ENCODE measurements around the gene USP17L18.
"Not testable (repeated sequence)": the region's sequence is repeated elsewhere in the genome, so short reads cannot be mapped to it uniquely, and the experiment has no call there.

Gene USP17L18, protein sequence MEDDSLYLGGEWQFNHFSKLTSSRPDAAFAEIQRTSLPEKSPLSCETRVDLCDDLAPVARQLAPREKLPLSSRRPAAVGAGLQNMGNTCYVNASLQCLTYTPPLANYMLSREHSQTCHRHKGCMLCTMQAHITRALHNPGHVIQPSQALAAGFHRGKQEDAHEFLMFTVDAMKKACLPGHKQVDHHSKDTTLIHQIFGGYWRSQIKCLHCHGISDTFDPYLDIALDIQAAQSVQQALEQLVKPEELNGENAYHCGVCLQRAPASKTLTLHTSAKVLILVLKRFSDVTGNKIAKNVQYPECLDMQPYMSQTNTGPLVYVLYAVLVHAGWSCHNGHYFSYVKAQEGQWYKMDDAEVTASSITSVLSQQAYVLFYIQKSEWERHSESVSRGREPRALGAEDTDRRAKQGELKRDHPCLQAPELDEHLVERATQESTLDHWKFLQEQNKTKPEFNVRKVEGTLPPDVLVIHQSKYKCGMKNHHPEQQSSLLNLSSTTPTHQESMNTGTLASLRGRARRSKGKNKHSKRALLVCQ

GRCh38 chr4:9247953-9248680, at the start of gene USP17L18:
Gene USP17L18 (plus strand): TSS chr4:9248630. CDS start chr4:9248630, 0 bp downstream.
- DNase-seq (ENCODE audit: low read depth, low spot score), result not testable (repeated sequence)

- not testable (repeated sequence) for DNase-seq (ENCODE audit: low read depth, low spot score)
Measured at GRCh38 chr4:9210357-9210756, 38.1 kb upstream of the USP17L18 start, which contains the start of gene USP17L10. Gene USP17L10 (plus strand): TSS chr4:9210657. CDS start chr4:9210657, 0 bp downstream.

DNA sequence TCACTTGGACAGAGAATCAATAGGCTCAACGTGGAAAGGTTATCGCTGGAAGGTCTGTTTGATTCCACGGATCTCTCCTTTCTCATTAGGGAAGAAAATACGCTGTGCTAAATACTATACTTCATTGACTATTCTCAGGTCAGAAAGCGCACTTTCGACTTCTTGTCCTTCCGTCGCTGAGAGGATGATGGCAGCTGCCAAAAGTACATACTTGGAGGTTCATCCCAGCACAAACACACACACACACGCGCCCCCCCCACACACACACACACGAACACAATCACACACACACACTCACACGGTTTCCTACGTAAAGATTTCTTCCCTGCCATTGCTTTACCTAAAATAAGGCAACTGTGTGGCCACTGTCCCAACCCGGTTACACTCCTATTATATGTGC, 33.7 kb upstream of the USP17L18 start:
- DNase-seq (ENCODE audit: low read depth, low spot score), result not testable (repeated sequence)

GRCh38 chr4:9215105-9215504, 33.3 kb upstream of the USP17L18 start, which contains the start of gene USP17L11:
Gene USP17L11 (plus strand): TSS chr4:9215405. CDS start chr4:9215405, 0 bp downstream.
- DNase-seq (ENCODE audit: low read depth, low spot score), result not testable (repeated sequence)

GRCh38 chr4:9219852-9220251, 28.6 kb upstream of the USP17L18 start, which contains the start of gene USP17L12:
Gene USP17L12 (plus strand): TSS chr4:9220152. CDS start chr4:9220152, 0 bp downstream.
- DNase-seq (ENCODE audit: low read depth, low spot score), result not testable (repeated sequence)

- DNase-seq (ENCODE audit: low read depth, low spot score), result not testable (repeated sequence)
Measured at GRCh38 chr4:9224596-9224995, 23.8 kb upstream of the USP17L18 start, which contains the start of gene USP17L13. Gene USP17L13 (plus strand): TSS chr4:9224896. CDS start chr4:9224896, 0 bp downstream.

GRCh38 chr4:9230249-9230648, 18.2 kb upstream of the USP17L18 start:
- DNase-seq (ENCODE audit: low read depth, low spot score), result not testable (repeated sequence)

DNA sequence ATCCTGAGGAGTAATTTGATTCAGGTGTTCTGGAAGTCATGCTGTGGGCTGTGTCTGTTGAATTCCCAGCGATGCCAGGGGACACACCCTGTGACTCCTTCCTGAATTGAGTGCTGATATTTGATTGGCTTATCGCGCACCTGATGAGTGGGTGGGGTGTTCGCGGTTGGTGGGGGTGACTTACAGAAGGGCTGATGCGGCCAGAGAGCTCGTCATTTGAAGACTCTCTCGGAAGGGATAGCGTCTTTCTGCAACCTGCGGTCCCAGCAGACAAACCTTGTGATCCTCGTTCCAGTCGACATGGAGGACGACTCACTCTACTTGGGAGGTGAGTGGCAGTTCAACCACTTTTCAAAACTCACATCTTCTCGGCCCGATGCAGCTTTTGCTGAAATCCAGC, 14.3 kb upstream of the USP17L18 start, which contains the start of gene USP17L15:
TSS of gene USP17L15 (plus strand) at position 301 of the 400 bp plus-strand sequence. CDS start at position 301, 0 bp downstream.
- DNase-seq (ENCODE audit: low read depth, low spot score), result not testable (repeated sequence)

- not testable (repeated sequence) for DNase-seq (ENCODE audit: low read depth, low spot score)
Measured at GRCh38 chr4:9238461-9238860, 10.0 kb upstream of the USP17L18 start.

DNA sequence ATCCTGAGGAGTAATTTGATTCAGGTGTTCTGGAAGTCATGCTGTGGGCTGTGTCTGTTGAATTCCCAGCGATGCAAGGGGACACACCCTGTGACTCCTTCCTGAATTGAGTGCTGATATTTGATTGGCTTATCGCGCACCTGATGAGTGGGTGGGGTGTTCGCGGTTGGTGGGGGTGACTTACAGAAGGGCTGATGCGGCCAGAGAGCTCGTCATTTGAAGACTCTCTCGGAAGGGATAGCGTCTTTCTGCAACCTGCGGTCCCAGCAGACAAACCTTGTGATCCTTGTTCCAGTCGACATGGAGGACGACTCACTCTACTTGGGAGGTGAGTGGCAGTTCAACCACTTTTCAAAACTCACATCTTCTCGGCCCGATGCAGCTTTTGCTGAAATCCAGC, 4.9 kb upstream of the USP17L18 start, which contains the start of gene USP17L17:
TSS of gene USP17L17 (plus strand) at position 301 of the 400 bp plus-strand sequence. CDS start at position 301, 0 bp downstream.
- not testable (repeated sequence) for DNase-seq (ENCODE audit: low read depth, low spot score)

GRCh38 chr4:9253078-9253477, 4.6 kb downstream of the USP17L18 start, which contains the start of gene USP17L19:
Gene USP17L19 (plus strand): TSS chr4:9253378. CDS start chr4:9253378, 0 bp downstream.
- not testable (repeated sequence) for DNase-seq (ENCODE audit: low read depth, low spot score)

- not testable (repeated sequence) for DNase-seq (ENCODE audit: low read depth, low spot score)
Measured at GRCh38 chr4:9257824-9258223, 9.4 kb downstream of the USP17L18 start, which contains the start of gene USP17L20. Gene USP17L20 (plus strand): TSS chr4:9258124. CDS start chr4:9258124, 0 bp downstream.

DNA sequence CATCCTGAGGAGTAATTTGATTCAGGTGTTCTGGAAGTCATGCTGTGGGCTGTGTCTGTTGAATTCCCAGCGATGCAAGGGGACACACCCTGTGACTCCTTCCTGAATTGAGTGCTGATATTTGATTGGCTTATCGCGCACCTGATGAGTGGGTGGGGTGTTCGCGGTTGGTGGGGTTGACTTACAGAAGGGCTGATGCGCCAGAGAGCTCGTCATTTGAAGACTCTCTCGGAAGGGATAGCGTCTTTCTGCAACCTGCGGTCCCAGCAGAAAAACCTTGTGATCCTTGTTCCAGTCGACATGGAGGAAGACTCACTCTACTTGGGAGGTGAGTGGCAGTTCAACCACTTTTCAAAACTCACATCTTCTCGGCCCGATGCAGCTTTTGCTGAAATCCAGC, 14.1 kb downstream of the USP17L18 start, which contains the start of gene USP17L21:
TSS of gene USP17L21 (plus strand) at position 301 of the 400 bp plus-strand sequence. CDS start at position 301, 0 bp downstream.
- not testable (repeated sequence) for DNase-seq (ENCODE audit: low read depth, low spot score)

GRCh38 chr4:9267319-9267718, 18.9 kb downstream of the USP17L18 start, which contains the start of gene USP17L22:
Gene USP17L22 (plus strand): TSS chr4:9267619. CDS start chr4:9267619, 0 bp downstream.
- DNase-seq (ENCODE audit: low read depth, low spot score), result not testable (repeated sequence)

DNA sequence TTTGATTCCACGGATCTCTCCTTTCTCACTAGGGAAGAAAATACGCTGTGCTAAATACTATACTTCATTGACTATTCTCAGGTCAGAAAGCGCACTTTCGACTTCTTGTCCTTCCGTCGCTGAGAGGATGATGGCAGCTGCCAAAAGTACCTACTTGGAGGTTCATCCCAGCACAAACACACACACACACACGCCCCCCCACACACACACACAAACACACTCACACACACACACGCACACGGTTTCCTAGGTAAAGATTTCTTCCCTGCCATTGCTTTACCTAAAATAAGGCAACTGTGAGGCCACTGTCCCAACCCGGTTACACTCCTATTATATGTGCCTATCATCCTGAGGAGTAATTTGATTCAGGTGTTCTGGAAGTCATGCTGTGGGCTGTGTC, 23.3 kb downstream of the USP17L18 start:
- DNase-seq (ENCODE audit: low read depth, low spot score), result not testable (repeated sequence)
